GM10248 (cell line): ENCODE measurements around the gene RFTN1.
A peak's percentile ranks its signal among the peaks of the same experiment; 100 is the strongest.

Experiments used
- CTCF ChIA-PET: fragments of 300-600 bp; sonication (Branson Sonifier 250); formaldehyde crosslinking; extraction: SDS; loops from one replicate; lab custom pipeline; 2021; ENCODE audit warnings: antibody characterized with exemption; lab: Yijun Ruan, JAX
- POLR2A ChIA-PET: fragments of 350-650 bp; sonication (Branson Sonifier 250); formaldehyde crosslinking; extraction: SDS; loops from one replicate; lab custom pipeline; 2020; ENCODE audit warnings: antibody characterized with exemption; lab: Yijun Ruan, JAX
- DNase-seq: peaks from one replicate; pipeline ENCODE4 v3.0.0; 2012; ENCODE audit errors: extremely low spot score
- CTCF ChIP-seq: IDR thresholded peaks from 2 replicates; pipeline ENCODE4 v1.5.1; 2012; ENCODE audit warnings: mild to moderate bottlenecking, low read depth; ENCODE audit errors: extremely low read depth, missing control alignments, control extremely low read depth

Gene RFTN1

GRCh38 chr3:16514755-16515353 is 1.4 kb upstream of the RFTN1 start:
- POLR2A ChIA-PET, result interaction anchor here (1.2 to 1.7 kb wide), 2 partner anchors 18 to 140 kb away, joined by 4 to 7 read pairs; no protein-coding TSS in a partner anchor
- DNase-seq, result no peak
- CTCF ChIA-PET, result interaction anchor here (1.2 to 3.5 kb wide), 3 partner anchors 11 to 36 kb away, joined by 3 to 27 read pairs (median 11); no protein-coding TSS in a partner anchor
- no peak for TF ChIP-seq CTCF

- DNase-seq, result no peak
- ChIA-PET CTCF (interaction anchor here (0.8 to 3.5 kb wide), 4 partner anchors 12 to 226 kb away, joined by 3 to 27 read pairs (median 5); no protein-coding TSS in a partner anchor), POLR2A (interaction anchor here (1.2 to 1.7 kb wide), 2 partner anchors 17 to 140 kb away, joined by 4 to 7 read pairs; no protein-coding TSS in a partner anchor)
- TF ChIP-seq CTCF, result no peak
Measured at GRCh38 chr3:16514021-16514700, 662 bp upstream of the RFTN1 start.

- ChIA-PET POLR2A (interaction anchor here (1.1 to 2.3 kb wide), 6 partner anchors 8 to 140 kb away, joined by 3 to 10 read pairs (median 6); no protein-coding TSS in a partner anchor), CTCF (interaction anchor here (0.9 to 5.9 kb wide), 9 partner anchors 9 to 222 kb away, joined by 3 to 49 read pairs (median 4); no protein-coding TSS in a partner anchor)
- TF ChIP-seq CTCF, result no peak
- DNase-seq, result peak; percentile 41
Measured at GRCh38 chr3:16512435-16513140, 911 bp downstream of the RFTN1 start.

GRCh38 chr3:16511681-16512434 is 1.6 kb downstream of the RFTN1 start:
- DNase-seq, result peak; percentile 71
- TF ChIP-seq CTCF, result no peak
- ChIA-PET POLR2A (interaction anchor here (0.6 to 2.3 kb wide), 6 partner anchors 10 to 139 kb away, joined by 3 to 10 read pairs (median 6); no protein-coding TSS in a partner anchor), CTCF (interaction anchor here (0.9 to 5.9 kb wide), 8 partner anchors 9 to 221 kb away, joined by 3 to 49 read pairs (median 4); no protein-coding TSS in a partner anchor)

GRCh38 chr3:16510620-16511319 is 2.7 kb downstream of the RFTN1 start:
- DNase-seq, result no peak
- CTCF ChIA-PET, result interaction anchor here (1.2 to 5.9 kb wide), 4 partner anchors 8 to 16 kb away, joined by 3 to 49 read pairs (median 4); no protein-coding TSS in a partner anchor
- POLR2A ChIA-PET, result interaction anchor here (0.6 to 2.3 kb wide), 4 partner anchors 15 to 1148 kb away, joined by 4 to 6 read pairs (median 4); no protein-coding TSS in a partner anchor
- no peak for TF ChIP-seq CTCF
